Limb (tissue), 2 donors: Measurements from ENCODE around the gene ZNF14.
"Not testable (repeated sequence)": the region's sequence is repeated elsewhere in the genome, so short reads cannot be mapped to it uniquely, and the experiment has no call there.

ENCODE experiments used
- DNase-seq, 2 donors: peaks; one replicate each; pipeline ENCODE4 v3.0.0-alpha.2; 2016; ENCODE audit errors: extremely low spot score in 2 of 2

ZNF14 gene

DNA sequence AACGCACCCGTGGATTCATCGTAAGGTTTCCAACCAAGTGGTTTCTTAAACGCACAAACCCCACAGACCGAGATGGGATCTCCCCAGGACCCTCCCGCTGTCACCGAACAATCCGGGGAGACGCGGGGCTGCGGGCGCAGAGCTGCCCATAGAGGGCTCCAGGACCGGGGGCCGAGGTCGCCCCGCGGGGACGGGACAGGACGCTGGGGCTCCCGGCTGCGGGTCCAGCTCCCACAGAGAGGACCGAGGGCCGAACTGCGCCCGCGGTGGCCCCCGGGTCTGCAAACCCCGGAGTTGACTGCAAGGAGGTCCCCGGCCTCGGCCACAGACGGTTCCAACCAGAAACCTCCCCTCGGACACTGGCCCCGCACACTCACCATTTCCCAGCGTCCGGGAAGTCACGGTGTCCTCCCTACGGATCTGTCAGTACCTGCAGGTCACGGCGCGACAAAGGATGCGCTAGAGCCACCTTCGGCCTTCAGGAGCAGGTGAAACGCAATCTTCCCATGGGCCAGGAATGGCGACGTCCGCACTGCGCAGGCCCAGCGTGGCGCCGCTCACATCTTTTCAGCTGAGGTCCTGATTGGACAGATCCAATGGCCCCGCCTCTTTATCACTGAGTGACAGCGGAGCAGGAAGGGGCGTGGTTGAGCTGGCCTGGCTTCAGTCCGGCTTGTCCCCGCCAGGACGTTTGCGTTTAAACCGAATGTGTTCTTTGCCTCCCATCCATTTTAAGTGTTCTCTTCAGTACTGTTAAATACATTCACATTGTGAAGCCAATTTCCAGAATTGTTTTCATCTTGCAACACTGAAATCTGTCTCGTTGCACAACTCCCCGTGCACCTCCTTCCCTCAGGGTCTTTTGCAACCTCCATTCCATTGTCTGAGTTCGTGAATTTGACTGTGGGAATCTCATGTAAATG is at the start of gene ZNF14:
Gene ZNF14, minus strand, starts transcription at position 534 of the 923 bp plus-strand sequence. Its CDS starts 154 bp downstream, at position 380.
- peak; percentile 93 to 94 for DNase-seq

DNA sequence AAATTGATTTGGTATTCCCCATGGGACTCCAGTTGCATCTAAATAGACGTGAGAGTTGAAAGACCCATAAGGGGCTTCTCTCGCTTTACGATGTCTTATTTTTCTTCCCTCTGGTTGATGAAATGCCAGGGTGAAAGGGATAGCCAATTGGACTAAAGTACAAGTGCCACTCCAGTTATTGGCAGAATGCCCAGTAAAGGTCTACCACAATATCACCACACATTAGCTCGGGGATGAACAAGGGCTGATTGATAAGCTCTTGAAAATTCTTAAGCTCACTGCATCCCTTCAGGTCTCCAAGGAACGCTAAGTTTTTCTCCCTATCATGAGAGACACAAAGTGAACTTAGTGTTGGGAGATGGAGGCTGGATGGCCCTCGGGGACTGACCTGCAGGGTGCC is 48.9 kb upstream of the ZNF14 start:
- DNase-seq, result not testable (repeated sequence)

DNA sequence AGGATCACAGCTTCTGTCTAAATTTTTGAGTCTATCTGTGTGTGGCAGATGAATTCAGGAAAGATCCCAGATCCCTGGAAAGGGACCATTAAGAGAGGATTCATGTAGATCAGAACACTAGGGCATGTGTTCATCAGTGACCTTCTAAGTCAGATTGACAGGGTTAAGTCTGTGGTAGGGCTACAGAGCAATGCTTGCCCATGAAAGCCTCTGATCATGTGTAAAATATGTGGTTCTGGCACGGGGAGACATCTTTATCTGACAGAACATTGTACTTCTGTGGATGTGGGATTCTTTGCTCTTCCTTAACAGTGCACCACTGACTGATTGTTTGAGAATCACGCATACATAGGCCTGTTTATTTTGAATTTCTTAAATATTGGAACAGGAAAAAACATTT is 45.8 kb upstream of the ZNF14 start:
- DNase-seq, result no peak

DNA sequence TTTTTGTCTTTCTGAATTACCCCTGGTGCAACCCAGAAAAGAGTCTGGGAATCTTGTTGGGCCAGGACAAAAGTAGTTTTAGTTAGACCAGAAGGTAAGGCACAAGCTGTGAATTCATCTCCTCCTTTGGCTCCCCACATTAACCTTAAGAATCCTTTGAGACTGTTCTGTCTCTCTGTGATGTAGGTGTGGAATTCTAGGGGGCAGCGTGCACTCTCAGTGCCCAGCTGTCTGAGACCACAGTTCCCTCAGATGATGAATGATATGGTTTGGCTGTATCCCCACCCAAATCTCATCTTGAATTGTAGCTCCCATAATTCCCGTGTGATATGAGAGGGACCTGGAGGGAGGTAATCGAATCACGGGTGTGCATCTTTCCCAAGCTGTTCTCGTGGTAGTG is 44.8 kb upstream of the ZNF14 start:
- no peak for DNase-seq

DNA sequence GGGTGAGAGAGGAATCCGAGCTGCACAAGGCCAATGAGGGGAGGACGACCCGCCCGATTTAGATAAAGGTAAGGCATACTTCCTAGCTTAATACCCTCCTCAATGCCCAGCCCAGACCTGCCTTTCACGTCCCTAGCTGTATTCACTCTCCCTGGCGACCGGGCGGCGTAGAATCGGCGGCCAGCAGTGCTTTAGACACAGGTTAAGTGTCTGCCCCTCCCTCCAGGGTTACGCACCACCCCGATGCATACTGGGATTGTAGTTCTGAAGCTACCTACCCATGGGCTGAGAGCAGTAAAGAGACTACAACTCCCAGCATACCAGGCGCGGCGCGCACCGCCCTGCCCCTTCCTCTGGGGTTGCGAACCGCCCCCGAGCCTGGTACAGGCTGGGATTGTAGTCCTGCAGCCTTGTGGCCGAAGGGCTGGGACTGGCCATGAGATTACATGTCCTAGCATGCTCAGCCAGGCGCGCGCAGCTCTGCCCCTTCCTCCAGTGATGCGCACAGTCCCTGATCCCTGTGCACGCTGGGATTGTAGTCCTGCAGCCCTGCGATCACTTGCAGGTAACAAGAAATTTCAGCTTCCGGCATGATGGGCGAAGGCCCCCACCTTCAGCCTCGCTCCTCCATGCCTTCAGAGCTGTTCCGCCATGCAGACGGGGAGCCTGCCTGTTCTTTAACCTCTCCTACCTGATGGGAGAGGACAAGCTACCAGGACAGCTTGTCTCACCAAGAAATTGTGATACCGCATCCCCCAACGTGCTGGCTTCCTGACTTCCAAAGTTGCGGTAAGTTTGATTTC is 43.5 kb upstream of the ZNF14 start:
- peak; percentile 96 to 98 for DNase-seq

DNA sequence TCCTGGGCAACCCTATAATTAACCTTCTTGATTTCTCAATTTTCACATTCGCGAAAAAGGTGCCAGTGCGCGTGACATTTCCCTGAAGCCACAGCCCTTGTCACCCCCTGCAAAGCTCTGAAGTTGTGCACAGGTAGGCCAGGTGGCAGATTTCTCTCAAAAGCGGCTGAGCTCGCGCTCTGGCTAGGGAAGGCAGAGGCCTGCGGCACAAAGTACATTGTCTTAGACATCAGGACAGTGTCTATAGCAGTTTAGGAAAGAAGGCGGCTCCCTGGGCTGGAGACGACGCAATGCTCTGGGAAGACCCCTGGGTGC is 42.9 kb upstream of the ZNF14 start:
- DNase-seq, result no peak

DNA sequence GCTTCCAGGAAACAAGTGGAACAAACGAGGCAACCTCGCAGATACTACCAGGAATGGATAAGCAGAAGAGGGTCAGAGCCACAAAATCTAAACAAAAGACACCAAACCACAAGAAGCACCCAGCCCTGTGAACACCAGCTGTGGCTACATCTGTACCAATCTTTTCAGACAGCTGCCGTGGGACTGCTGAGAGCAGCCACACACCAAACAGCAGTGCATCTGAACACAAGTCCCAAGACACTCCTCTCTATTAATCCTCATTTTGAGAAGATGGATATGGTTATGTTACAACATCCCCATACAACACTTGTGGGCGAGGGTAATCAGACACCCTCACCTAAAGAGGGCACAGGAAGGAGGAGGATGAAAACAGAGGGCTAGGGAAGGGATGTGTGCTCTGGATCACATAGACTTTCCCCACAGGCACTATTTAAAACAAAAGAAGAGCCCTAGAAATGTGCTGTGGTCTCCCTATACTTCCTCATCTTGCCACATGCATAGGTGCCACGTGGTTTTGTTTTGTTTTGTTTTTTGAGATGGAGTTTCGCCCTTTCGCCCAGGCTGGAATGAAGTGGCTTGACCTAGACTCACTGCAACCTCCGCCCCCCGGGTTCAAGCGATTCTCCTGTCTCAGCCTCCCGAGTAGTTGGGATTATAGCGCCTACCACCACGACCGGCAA is 41.6 kb upstream of the ZNF14 start:
- no peak for DNase-seq

DNA sequence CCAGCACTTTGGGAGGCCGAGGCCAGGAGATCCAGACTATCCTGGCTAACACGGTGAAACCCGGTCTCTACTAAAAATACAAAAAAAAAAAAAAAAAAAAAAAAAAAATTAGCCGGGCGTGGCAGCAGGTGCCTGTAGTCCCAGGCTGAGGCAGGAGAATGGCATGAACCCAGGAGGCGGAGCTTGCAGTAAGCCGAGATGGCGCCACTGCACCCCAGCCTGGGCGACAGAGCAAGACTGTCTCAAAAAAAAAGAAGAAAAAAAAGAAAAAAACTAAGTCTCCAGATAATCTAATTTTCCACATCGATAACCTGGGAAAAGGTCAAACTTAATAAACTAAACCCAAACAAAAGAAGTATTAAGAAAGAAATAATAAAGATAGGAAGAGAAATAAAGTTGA is 39.1 kb upstream of the ZNF14 start:
- DNase-seq, result not testable (repeated sequence)

DNA sequence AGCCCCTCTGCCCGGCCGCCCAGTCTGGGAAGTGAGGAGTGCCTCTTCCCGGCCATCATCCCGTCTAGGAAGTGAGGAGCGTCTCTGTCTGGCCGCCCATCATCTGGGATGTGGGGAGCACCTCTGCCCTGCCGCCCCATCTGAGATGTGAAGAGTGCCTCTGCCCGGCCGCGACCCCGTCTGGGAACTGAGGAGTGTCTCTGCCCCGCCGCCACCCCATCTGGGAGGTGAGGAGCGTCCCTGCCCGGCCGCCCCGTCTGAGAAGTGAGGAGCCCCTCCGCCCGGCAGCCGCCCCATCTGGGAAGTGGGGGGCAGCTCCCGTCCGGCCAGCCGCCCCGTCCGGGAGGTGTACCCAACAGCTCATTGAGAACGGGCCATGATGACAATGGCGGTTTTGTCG is 37.1 kb upstream of the ZNF14 start:
- not testable (repeated sequence) for DNase-seq

DNA sequence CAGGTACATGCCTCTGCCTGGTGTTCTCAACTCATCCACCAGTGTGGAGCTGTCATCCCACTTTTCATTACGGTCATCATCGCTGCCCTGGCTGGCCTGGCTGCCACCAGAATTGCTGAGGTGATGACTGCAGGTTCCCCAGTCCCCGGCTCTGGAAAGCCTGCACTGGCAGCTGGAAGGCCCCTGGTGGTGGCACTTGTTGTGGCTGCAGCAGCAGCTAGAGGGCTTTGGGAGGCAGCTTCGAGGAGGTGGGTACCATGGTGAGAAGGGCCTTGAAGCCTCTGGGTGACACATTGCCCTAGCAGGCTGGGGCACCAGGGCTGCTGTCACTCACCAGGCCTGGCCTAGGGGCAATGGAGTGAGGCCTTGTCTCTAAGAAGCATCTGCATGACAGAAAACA is 25.3 kb upstream of the ZNF14 start:
- DNase-seq, result no peak

DNA sequence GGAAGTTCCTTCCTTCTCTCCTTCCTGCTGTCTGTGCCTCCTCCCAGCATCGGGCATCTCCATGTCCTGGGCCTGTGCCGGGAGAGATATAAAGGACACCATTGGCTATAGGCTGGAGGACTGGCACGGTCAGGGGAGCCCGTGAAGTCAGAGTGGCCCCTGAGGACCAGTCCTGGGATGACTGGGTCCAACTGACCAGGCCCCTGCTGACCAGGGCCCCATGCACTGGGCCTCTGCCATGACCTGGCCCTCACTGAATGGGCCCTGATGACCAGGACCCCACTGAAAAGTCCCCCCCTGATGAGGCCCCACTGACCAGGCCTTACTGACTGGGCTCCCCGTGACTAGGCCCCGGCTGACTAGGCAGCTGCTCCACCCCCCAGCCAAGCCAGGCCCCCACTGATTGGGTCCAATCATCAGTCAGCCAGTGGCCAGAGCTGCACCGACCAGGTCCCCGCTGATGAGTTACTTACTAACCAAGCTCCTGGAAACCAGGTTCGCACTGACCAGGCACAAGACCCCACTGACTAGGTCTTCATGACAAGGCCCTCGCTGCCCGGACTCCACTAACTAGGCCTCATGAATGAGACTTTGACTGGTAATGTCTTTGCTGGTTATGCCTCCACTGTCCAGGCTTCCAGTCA is 20.0 kb upstream of the ZNF14 start:
- no peak for DNase-seq

DNA sequence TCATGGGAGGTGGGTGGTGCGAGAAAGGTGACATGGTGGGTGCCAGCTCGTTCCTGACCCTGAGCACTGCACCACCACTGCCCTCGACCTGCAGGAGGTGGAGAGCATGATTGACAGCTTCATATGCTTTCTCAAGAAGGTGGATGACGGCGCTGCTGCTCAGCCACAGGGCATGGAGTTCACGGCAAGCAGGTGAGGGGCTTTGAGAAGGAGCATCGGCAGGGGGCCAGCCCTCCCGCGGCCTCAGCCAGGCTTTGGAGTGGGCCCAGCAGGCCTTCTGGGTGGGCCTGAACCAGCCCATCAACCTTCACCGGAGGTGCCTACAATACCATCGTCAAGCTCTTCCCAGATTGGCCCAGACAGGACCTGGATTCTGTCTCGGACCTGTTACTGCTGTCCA is 18.9 kb upstream of the ZNF14 start:
- no peak for DNase-seq

DNA sequence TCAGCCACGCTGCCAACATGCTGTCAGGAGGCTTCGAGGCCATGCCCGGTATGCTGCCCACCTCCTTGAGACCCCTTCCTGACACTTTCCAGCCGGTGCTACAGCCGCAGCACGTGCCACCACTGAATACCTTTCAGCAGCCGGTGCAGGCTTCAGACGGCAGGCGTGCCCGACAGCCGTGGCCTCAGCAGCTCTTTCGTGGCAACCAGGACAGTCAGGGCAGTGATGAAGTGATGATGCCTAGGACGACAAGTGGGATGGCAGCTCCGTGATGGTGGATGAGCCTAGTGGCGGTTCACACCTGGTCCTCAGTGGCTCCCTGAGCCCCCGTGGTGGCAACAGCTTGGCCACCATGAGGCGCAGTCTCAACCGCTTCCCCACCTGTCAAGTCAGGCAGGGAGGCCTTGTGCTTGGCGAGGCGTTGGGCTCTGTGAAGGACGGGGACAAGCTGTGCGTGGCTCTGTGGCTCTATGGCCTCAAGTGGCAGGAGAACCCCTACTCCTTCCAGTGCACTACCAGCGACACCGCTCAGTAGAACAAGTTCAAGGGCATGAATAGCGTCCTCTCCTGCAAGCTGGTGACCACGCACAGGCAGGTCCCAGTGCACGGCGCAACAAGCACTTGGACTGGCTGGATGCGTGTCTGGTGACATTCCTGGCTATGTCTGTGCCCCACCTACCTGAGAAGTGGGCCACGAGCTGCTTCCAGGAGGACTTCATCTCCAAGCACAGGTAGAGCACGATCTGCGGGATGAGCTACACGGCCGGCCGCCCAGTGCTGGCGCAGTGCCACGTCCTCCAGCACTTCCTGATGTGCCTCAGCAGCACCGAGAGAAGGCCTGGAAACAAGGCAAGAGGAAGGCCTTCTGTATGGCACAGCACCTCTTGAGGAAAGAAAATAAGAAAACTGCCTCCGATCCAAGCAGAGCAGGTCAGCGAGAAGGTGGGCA is 18.2 kb upstream of the ZNF14 start:
- no peak for DNase-seq

DNA sequence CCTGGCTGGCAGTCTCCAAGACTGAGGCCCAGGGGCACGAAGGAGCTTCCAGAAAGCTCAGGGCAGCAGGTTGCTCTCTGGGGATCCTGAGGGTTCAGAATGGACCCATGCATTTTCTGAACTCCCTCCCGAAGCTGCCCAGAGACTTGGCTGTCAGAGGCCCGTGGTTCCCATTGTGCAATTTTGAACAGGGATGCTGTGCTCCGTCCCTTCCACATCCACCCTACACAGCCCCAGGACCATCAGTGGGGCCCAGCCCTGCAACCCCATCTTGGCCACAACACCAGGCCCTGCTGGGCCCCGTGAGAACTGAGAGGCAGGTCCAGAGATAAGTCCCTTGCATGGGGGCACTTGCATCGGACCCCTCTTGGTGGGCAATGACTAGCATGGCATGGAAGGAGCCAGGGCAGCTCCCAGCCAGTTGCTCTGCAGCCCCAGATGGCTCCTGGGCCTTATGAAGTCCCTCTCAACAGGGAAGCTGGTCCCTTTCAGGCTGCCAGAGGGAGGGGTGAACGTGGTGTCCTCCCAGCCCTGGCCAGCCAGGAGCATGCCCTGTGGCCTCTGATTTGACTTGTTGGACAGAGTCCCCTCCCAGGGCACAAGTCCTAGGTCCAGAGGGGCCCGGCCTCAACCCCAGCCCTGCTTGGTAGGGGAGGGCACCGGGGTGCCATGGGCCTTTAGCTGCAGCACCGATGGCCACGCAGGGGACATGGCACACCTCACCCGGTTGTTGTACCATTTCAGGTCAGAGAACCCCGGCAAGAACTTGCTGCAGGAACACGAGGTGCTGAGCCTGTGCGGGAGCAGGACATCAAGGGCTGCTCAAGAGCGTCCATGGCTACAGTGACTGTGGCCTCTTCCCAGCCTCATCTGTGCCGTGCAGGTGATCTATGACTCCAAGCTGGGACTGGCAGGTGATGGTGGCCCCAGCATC is 17.3 kb upstream of the ZNF14 start:
- no peak for DNase-seq

DNA sequence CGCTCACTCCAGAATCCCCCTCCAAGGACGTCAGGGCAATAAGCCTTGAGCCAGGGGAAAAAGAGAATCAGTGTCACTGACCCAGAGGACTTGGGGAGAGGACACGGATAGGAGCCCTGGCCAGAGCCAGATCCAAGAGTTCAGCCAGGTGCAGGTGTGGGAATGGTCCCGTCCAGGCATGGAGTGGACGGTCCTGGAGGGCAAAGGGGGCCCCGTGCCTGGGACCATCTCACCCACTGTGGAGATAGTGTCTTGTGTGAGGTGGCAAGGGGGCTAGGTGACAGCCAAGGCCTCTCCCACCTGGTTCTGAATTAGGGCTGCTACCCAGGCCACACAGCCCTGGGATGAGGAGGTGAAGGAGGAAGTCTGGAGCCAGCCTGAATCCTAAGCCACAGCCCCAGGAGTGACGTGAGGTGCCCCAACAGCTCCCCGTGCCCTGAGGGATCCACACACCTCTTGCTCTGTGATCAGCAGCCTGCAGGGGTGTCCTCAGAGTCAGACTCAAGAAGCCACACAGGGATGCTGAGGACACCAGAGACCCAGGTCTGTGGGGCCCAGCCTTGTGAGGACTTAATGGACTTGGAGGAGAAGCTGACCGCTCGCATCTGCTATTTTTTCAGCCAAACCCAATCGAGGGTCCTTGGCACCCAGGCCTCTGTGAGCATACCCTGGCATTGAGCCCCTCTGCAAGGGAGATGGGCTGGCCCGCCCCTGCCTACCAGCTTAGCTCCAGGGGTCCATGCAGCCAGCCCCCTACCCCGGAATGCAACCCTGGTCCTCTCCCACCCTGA is 16.4 kb upstream of the ZNF14 start:
- no peak for DNase-seq

DNA sequence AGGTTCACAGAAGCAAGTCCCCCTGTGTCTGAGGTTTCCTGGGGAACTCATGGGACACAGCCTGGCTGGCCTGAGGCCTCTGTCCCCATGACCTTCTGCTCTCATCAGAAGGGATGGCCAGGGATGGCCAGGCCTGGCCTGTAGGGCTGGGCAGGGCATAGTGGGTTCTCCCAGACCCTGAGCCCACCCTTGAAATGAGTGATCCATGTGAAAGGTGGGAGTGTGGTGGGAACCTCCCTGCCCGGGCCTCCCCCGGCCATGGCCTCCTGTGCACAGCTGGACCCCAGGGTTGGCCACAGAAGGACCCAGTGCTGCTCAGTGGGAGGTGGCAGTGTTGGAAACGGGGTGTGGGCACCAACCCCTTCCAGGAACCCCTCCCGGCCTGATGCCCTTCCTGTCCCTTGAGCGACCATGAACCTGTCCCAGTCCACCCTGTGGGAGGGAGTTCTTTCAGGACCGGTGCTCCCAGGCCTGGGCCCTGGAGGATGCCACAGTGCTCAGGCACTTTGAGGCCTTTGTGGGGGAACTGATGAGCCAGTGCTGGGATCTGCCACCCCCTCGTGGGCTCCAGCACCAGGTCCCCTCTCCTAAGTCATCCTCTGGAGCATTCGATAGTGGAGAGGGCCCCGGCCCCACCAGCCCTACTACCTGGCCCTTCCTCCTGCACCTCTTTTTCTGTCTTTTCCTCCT is 15.5 kb upstream of the ZNF14 start:
- DNase-seq, result no peak

DNA sequence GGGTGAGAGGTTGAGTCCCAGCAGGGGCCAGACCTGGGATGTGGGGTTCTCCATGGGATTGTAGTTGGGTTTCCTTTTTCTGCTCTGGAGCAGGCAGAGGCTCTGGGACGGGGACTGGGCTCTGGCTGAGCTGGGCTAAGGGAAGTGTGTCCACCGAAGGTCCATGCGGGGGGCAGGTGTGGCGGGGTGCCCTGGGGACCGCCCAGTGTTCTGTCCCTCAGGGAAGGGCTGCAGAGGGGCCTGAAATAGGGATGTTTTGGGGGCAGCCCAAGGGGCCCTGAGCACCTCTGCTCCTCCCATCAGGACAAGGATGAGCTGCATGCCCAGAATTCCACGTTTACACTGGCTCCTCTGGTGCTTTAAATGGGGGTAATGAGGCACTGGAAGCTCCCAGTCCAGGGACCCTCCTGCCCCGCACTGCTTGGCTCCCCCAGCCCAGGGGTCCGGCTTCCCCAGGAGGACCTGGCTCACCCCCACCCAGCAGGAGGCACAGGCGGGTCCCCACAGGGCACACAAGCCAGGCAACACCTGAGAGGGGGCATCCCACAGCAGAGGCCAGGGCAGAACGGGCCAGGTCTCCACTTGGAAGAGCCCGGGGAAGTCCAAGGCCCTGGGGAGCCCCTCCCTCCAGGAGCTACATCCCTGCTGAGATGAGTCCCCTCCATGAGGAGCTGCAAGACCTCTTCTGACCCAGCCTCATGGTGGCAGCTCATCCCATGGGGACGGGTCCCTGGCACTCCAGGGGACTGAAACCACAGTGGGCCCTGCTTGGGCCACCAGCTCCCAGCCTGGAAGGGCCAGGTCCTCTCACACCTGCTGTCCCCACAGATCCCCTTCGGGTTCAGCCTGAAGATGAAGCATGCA is 14.7 kb upstream of the ZNF14 start:
- no peak for DNase-seq
